Endothelial cell of umbilical vein (primary cell): ENCODE results near the gene ALK. TPM values are rescaled to one million over a fixed set of nuclear protein-coding genes. Genes with fewer than 3 reads are reported as not detected.

Source experiments
- BruUV-seq: library from RNA; stranded (reverse); fragments of 400-500 nt; replicated peaks from 2 replicates; lab custom pipeline; 2021; lab: Mats Ljungman, UMichigan
- CTCF ChIA-PET: fragments of 300-600, 350-600 bp; sonication (Branson Sonifier 250); formaldehyde crosslinking; loops from one replicate; lab custom pipeline; 2021; ENCODE audit warnings: antibody characterized with exemption, inconsistent platforms; lab: Charles Lee
- POLR2A ChIA-PET: fragments of 300-600, 350-600 bp; sonication (Branson Sonifier 250); formaldehyde crosslinking; loops from one replicate; lab custom pipeline; 2021; ENCODE audit warnings: antibody characterized with exemption, inconsistent platforms; lab: Charles Lee
- DNase-seq: peaks from one replicate; pipeline ENCODE4 v3.0.0-alpha.2; 2011; ENCODE audit warnings: low read depth, low spot score
- FAIRE-seq: peaks from 2 replicates; lab custom pipeline; 2011; peaks lifted over from hg19 to GRCh38; lab: Jason Lieb, UNC
- H2AFZ ChIP-seq: 2 replicates; pipeline ENCODE4 v1.6.0; 2012; ENCODE audit warnings: low read depth, low read length, control low read depth, inconsistent platforms
- H3K27ac ChIP-seq: 2 replicates; pipeline ENCODE4 v1.5.1; 2011; ENCODE audit warnings: low read depth, mild to moderate bottlenecking, control low read depth, low read length, moderate library complexity; ENCODE audit not compliant: insufficient read depth
- H3K27me3 ChIP-seq, 2 experiments: 2 replicates each; pipeline versions ENCODE4 v1.6.0 to v1.6.1; 2011; ENCODE audit warnings: low read length in 2 of 2, mixed read lengths in 1 of 2; ENCODE audit not compliant: control insufficient read depth in 2 of 2, insufficient read depth in 2 of 2
- H3K36me3 ChIP-seq, 2 experiments: 2 replicates in 1 of 2; 3 replicates in 1 of 2; pipeline ENCODE4 v1.5.1; 2011; ENCODE audit warnings: low read length in 2 of 2, mild to moderate bottlenecking in 1 of 2, moderate library complexity in 1 of 2; ENCODE audit not compliant: control insufficient read depth in 2 of 2, insufficient read depth in 2 of 2; ENCODE audit errors: extremely low read depth in 1 of 2
- H3K4me1 ChIP-seq: 3 replicates; pipeline ENCODE4 v1.5.1; 2011; ENCODE audit warnings: mild to moderate bottlenecking, low read length; ENCODE audit not compliant: control insufficient read depth, insufficient read depth; ENCODE audit errors: extremely low read depth
- H3K4me2 ChIP-seq: 2 replicates; pipeline ENCODE4 v1.6.1; 2011; ENCODE audit warnings: low read length, control low read depth, mixed read lengths; ENCODE audit not compliant: insufficient read depth
- H3K4me3 ChIP-seq, 3 experiments: fragments of 200-600 bp in 1 of 3; sonication (generic), shearing (Covaris generic) in 1 of 3; replicated peaks in 1 of 3; 2 replicates each; pipeline ENCODE4 v1.5.1; 2011 to 2016; ENCODE audit warnings: control low read depth in 3 of 3, low read length in 3 of 3, mild to moderate bottlenecking in 2 of 3, inconsistent platforms in 1 of 3, low read depth in 1 of 3, moderate library complexity in 1 of 3; ENCODE audit not compliant: insufficient read depth in 1 of 3
- H3K79me2 ChIP-seq: 2 replicates; pipeline ENCODE4 v1.6.0; 2012; ENCODE audit warnings: low read length, inconsistent platforms; ENCODE audit not compliant: control insufficient read depth, insufficient read depth
- H3K9ac ChIP-seq: replicated peaks from 2 replicates; pipeline ENCODE3; 2011; ENCODE audit warnings: low read length, control low read depth; ENCODE audit not compliant: insufficient read depth; ENCODE audit errors: extremely low read depth
- H3K9me1 ChIP-seq: replicated peaks from 3 replicates; pipeline ENCODE4 v1.6.0; 2011; ENCODE audit warnings: mild to moderate bottlenecking, low read length; ENCODE audit not compliant: control insufficient read depth, insufficient read depth; ENCODE audit errors: extremely low read depth
- H3K9me3 ChIP-seq: replicated peaks from 2 replicates; pipeline ENCODE4 v1.5.1; 2012; ENCODE audit warnings: low read length, inconsistent platforms; ENCODE audit not compliant: control insufficient read depth, insufficient read depth
- H4K20me1 ChIP-seq: replicated peaks from 2 replicates; pipeline ENCODE3; 2011; ENCODE audit warnings: mild to moderate bottlenecking, low read length; ENCODE audit not compliant: control insufficient read depth, insufficient read depth; ENCODE audit errors: extremely low read depth
- CTCF ChIP-seq, 2 donors: IDR thresholded peaks; 1 replicate in 1 of 2; 2 replicates in 1 of 2; pipeline ENCODE4 v1.5.1; 2011; ENCODE audit warnings: low read length in 2 of 2, mild to moderate bottlenecking in 2 of 2, moderate library complexity in 2 of 2, control low read depth in 1 of 2, inconsistent platforms in 1 of 2, low read depth in 1 of 2; ENCODE audit not compliant: insufficient read depth in 1 of 2; ENCODE audit errors: extremely low read depth in 1 of 2
- EZH2 ChIP-seq: IDR thresholded peaks from 2 replicates; pipeline ENCODE4 v1.6.1; 2012; ENCODE audit warnings: borderline replicate concordance, low read depth, mild to moderate bottlenecking, moderate library complexity, low read length, inconsistent platforms; ENCODE audit not compliant: severe bottlenecking
- FOS ChIP-seq: IDR thresholded peaks from 2 replicates; pipeline ENCODE4 v1.6.1; 2011; ENCODE audit warnings: mild to moderate bottlenecking, low read length, moderate library complexity, borderline replicate concordance; ENCODE audit not compliant: insufficient read depth
- GATA2 ChIP-seq: IDR thresholded peaks from 2 replicates; pipeline ENCODE4 v1.7.0; 2011; ENCODE audit warnings: low read depth, mild to moderate bottlenecking, moderate library complexity, mixed read lengths, low read length; ENCODE audit not compliant: insufficient read length, insufficient read depth
- JUN ChIP-seq: IDR thresholded peaks from 2 replicates; pipeline ENCODE4 v1.6.1; 2011; ENCODE audit warnings: borderline replicate concordance, low read depth; ENCODE audit not compliant: insufficient read length, insufficient read depth
- MAX ChIP-seq: IDR thresholded peaks from 2 replicates; pipeline ENCODE4 v1.6.1; 2011; ENCODE audit not compliant: insufficient read depth, insufficient read length
- MYC ChIP-seq: IDR thresholded peaks from one replicate; pipeline ENCODE4 v1.6.1; 2011; ENCODE audit warnings: mild to moderate bottlenecking, low read depth, low read length
- POLR2A ChIP-seq: IDR thresholded peaks from 2 replicates; pipeline ENCODE4 v1.6.1; 2012; ENCODE audit warnings: low read depth, mild to moderate bottlenecking, control low read depth, low read length
- POLR2AphosphoS5 ChIP-seq: IDR thresholded peaks from 2 replicates; pipeline ENCODE4 v1.6.1; 2012; ENCODE audit warnings: low read depth, mild to moderate bottlenecking, control low read depth, low read length, moderate library complexity; ENCODE audit not compliant: insufficient read depth
- dilution Hi-C: fragments of 300-500 bp; cut with MboI; formaldehyde crosslinking; loops from one replicate; pipeline ENCODE4 v1.15.0; 2019; ENCODE audit warnings: low sequenced_read_pairs; ENCODE audit not compliant: extremely low pct_ligation_motif_present
- intact Hi-C: fragments of 100-400 bp; cut with micrococcal nuclease; formaldehyde crosslinking; loops from one replicate; pipeline ENCODE4 v1.10.0; 2022
- polyA plus RNA-seq, 4 experiments: library from polyadenylated mRNA; depleted of rRNA in 3 of 4; stranded (reverse) in 3 of 4; unstranded in 1 of 4; fragments of >200 nt; gene quantifications; 2 replicates each; pipeline versions ENCODE4 v1.2.1 to v1.2.3, GENCODE V29; 2011 to 2012; ENCODE audit warnings: missing spikeins in 1 of 4
- total RNA-seq: library from RNA; stranded (reverse); gene quantifications from 2 replicates; pipeline ENCODE4 v1.2.3, GENCODE V29; 2021

ALK gene
- total and polyA plus RNA-seq, 2 donors (not counting 3 experiments of a cell fraction or from before 2014, with no cell fraction given), result not detected

DNA sequence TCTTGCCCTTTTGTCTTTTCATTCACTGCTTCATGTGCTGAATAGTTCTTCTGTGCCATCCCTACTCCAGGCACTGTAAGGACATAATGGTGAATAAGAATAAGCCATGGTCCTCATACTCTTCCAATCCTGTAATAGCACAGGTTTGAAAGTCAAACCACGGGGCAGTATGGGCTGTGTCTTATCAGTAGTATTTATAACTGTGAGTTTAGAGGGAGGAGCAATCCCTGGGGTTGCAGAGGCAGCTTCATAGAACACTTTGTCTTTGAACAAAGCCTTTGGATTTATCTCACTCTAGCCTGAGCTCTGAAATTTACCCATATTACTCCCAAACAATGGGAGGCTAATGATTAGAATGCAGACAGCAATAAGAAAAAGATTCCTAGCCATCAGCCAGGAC, 30.2 kb upstream of the ALK start:
- no peaks in the 10 kb centered on the region for H3K27me3 ChIP-seq
- no peaks in the 10 kb centered on the region for H4K20me1 ChIP-seq
- ChIA-PET CTCF (interaction anchor here (1.2 kb wide), 1 partner anchor 28 kb away, joined by 4 read pairs; no protein-coding TSS in a partner anchor), POLR2A (no interaction called here)
- TF ChIP-seq CTCF (IDR thresholded peaks at IDR 0.05; ENCODE audit: extremely low read depth in 1 of 2, insufficient read depth in 1 of 2, low read depth in 1 of 2, low read length in 2 of 2) (no peak), MYC (no peak), JUN (no peak), EZH2 (no peak), GATA2 (no peak), FOS (no peak), POLR2A (no peak), POLR2AphosphoS5 (no peak), MAX (no peak)
- H3K4me1 ChIP-seq, result no peaks in the 10 kb centered on the region
- dilution Hi-C loops, result no loop called here
- no peaks in the 10 kb centered on the region for H3K9me1 ChIP-seq
- no peak overlapping the region for H3K27ac ChIP-seq
- H3K4me3 ChIP-seq, result no peak overlapping the region
- H3K4me2 ChIP-seq, result no peak overlapping the region
- no peak overlapping the region for H2AFZ ChIP-seq
- BruUV-seq, result no TSS peak
- DNase-seq (no peak), FAIRE-seq (no peak)
- no peaks in the 10 kb centered on the region for H3K9me3 ChIP-seq
- no peaks in the 10 kb centered on the region for H3K36me3 ChIP-seq
- no peak overlapping the region for H3K9ac ChIP-seq
- H3K79me2 ChIP-seq, result no peaks in the 10 kb centered on the region
- intact Hi-C loops, result no loop called here
